Activated CD8-positive, alpha-beta memory T cell treated with anti-CD3 and anti-CD28 coated beads for 1 hour (primary cell): ENCODE data around the gene NHS.
"Not testable (repeated sequence)": the region's sequence is repeated elsewhere in the genome, so short reads cannot be mapped to it uniquely, and the experiment has no call there.

Experiments used
- DNase-seq, 2 donors: peaks; one replicate each; pipeline ENCODE4 v3.0.0-alpha.2; 2020; ENCODE audit warnings: low read depth in 1 of 2; ENCODE audit errors: extremely low read depth in 1 of 2

NHS gene

GRCh38 chrX:17544821-17545220, 169.8 kb downstream of the NHS start:
- DNase-seq, result no peak

GRCh38 chrX:17546356-17546755, 171.4 kb downstream of the NHS start:
- DNase-seq, result no peak

- no peak for DNase-seq
Measured at GRCh38 chrX:17547658-17548057, 172.7 kb downstream of the NHS start.

- DNase-seq, result no peak
Measured at GRCh38 chrX:17549107-17549651, 174.2 kb downstream of the NHS start.

GRCh38 chrX:17550011-17550410, 175.0 kb downstream of the NHS start:
- DNase-seq, result no peak

- no peak for DNase-seq
Measured at GRCh38 chrX:17552044-17552650, 177.1 kb downstream of the NHS start.

GRCh38 chrX:17553469-17553868, 178.5 kb downstream of the NHS start:
- DNase-seq, result no peak

- no peak for DNase-seq
Measured at GRCh38 chrX:17553961-17554482, 179.0 kb downstream of the NHS start.

GRCh38 chrX:17554914-17555313, 179.9 kb downstream of the NHS start:
- no peak for DNase-seq

GRCh38 chrX:17555846-17556245, 180.8 kb downstream of the NHS start:
- no peak for DNase-seq

- DNase-seq, result no peak
Measured at GRCh38 chrX:17559728-17560379, 184.9 kb downstream of the NHS start.

GRCh38 chrX:17560385-17560784, 185.4 kb downstream of the NHS start:
- DNase-seq, result no peak

GRCh38 chrX:17563076-17563475, 188.1 kb downstream of the NHS start:
- no peak for DNase-seq

GRCh38 chrX:17563515-17563914, 188.5 kb downstream of the NHS start:
- DNase-seq, result no peak

- no peak for DNase-seq
Measured at GRCh38 chrX:17564689-17565409, 189.8 kb downstream of the NHS start.

- DNase-seq, result no peak
Measured at GRCh38 chrX:17566740-17567139, 191.7 kb downstream of the NHS start.

- no peak for DNase-seq
Measured at GRCh38 chrX:17567187-17567586, 192.2 kb downstream of the NHS start.

GRCh38 chrX:17567821-17568220, 192.8 kb downstream of the NHS start:
- no peak for DNase-seq

GRCh38 chrX:17568804-17569203, 193.8 kb downstream of the NHS start:
- DNase-seq, result not testable (repeated sequence)

- DNase-seq, result no peak
Measured at GRCh38 chrX:17579026-17579425, 204.0 kb downstream of the NHS start.

GRCh38 chrX:17580539-17581152, 205.6 kb downstream of the NHS start:
- DNase-seq, result no peak
